ENCODE measurements around the gene ITGB5. TPM values are rescaled to one million over a fixed set of nuclear protein-coding genes. Genes with fewer than 3 reads are reported as not detected.

The ITGB5 gene
- total RNA-seq, 2 experiments from 2014 or later = 0.47 to 0.85 TPM

DNA sequence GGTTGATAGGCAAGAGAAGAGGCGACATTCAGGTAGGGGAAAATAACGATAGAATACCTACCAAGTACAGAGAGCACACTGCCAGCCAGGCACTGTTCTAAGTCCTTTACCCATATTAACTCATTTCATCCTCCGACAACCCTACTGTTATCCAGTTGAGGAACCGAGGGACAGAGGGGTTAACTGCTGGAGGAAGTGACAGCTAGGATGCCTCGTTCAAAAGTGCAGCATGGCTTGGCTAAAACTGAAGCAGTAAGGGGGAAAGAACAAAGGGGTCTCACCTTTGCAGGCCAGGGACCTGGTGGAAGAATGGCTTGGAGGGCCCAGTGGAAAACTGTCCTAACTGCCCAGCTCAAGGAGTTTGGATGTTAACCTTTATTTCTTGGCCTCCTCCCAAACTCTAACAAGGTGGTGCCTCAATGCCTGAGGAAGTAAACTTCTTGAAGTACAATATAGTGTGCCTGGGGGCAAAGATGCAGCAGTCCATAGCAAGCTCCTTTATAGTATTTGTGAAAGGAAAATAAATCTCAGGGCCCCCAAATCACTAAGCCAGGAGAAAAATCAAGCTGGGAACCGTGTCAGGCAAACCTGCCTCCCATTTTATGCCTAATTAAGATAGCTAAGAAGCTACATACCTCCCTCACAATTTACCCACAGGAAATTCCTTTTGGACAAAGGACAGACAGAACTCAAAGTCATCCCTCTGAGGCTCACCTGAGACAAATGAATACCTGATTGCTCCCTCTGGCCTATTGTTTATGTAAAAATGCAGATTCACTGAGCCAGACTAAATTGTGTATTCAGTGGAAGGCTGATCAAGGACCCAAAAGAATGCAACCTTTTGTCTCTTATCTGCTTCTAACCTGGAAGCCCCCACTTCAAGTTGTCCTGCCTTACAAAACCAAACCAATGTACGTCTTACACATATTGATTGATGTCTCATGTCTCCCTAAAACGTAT, 1.6 kb upstream of the ITGB5 start:
- TF ChIP-seq, protein P1, sequence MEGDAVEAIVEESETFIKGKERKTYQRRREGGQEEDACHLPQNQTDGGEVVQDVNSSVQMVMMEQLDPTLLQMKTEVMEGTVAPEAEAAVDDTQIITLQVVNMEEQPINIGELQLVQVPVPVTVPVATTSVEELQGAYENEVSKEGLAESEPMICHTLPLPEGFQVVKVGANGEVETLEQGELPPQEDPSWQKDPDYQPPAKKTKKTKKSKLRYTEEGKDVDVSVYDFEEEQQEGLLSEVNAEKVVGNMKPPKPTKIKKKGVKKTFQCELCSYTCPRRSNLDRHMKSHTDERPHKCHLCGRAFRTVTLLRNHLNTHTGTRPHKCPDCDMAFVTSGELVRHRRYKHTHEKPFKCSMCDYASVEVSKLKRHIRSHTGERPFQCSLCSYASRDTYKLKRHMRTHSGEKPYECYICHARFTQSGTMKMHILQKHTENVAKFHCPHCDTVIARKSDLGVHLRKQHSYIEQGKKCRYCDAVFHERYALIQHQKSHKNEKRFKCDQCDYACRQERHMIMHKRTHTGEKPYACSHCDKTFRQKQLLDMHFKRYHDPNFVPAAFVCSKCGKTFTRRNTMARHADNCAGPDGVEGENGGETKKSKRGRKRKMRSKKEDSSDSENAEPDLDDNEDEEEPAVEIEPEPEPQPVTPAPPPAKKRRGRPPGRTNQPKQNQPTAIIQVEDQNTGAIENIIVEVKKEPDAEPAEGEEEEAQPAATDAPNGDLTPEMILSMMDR (IDR thresholded peaks at IDR 0.05) = no peak
- H3K4me1 Mint-ChIP-seq (ENCODE audit: low read depth) = peaks cover 4% of the 10 kb centered on the region
- POLR2A ChIA-PET = no interaction called here
- peaks cover 24 to 50% of the 10 kb centered on the region in 2 experiments for H3K27me3 ChIP-seq (ENCODE audit: control insufficient read depth in 1 of 2, insufficient read depth in 2 of 2, low read length in 2 of 2)
- H3K27me3 Mint-ChIP-seq = peaks cover 53% of the 10 kb centered on the region
- no peaks in the 10 kb centered on the region for H3K36me3 Mint-ChIP-seq (ENCODE audit: low read depth)
- H3K9me3 ChIP-seq (ENCODE audit: control insufficient read depth in 1 of 2, insufficient read depth in 1 of 2, low read length in 2 of 2) = no peaks in the 10 kb centered on the region
- CTCF ChIA-PET = no interaction called here
- no peak overlapping the region for H3K4me3 ChIP-seq (ENCODE audit: low read length)
- intact Hi-C loops (cut with DNase I, micrococcal nuclease) = no loop called here
- H3K4me1 ChIP-seq (ENCODE audit: insufficient read depth, low read length) = peaks cover 14% of the 10 kb centered on the region
- H3K27ac Mint-ChIP-seq = no peak overlapping the region
- H3K4me3 Mint-ChIP-seq = peak overlapping the region; percentile 73
- no peak overlapping the region for H3K27ac ChIP-seq (ENCODE audit: low read depth in 1 of 2, low read length in 2 of 2)
- DNase-seq (no peak), ATAC-seq (ENCODE audit: poor library complexity) (no peak)
- no peaks in the 10 kb centered on the region for H3K9me3 Mint-ChIP-seq
- H3K36me3 ChIP-seq (ENCODE audit: insufficient read depth, low read length) = no peaks in the 10 kb centered on the region

DNA sequence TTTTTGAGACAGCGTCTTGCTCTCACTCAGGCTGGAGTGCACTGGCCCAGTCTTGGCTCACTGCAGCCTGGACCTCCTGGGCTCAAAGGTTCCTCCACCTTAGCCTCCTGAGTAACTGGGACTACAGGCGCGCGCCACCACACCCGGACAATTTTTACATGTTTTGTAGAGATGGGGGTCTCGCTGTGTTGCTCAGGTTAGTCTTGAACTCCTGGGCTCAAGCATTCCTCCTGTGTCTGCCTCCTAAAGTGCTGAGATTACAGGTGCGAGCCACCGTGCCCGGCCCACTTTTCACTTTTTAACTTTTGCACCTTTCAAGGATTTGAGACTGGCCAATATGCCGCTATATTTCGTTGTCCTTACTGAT, 750 bp upstream of the ITGB5 start:
- peaks cover 58% of the 10 kb centered on the region for H3K27me3 Mint-ChIP-seq

DNA sequence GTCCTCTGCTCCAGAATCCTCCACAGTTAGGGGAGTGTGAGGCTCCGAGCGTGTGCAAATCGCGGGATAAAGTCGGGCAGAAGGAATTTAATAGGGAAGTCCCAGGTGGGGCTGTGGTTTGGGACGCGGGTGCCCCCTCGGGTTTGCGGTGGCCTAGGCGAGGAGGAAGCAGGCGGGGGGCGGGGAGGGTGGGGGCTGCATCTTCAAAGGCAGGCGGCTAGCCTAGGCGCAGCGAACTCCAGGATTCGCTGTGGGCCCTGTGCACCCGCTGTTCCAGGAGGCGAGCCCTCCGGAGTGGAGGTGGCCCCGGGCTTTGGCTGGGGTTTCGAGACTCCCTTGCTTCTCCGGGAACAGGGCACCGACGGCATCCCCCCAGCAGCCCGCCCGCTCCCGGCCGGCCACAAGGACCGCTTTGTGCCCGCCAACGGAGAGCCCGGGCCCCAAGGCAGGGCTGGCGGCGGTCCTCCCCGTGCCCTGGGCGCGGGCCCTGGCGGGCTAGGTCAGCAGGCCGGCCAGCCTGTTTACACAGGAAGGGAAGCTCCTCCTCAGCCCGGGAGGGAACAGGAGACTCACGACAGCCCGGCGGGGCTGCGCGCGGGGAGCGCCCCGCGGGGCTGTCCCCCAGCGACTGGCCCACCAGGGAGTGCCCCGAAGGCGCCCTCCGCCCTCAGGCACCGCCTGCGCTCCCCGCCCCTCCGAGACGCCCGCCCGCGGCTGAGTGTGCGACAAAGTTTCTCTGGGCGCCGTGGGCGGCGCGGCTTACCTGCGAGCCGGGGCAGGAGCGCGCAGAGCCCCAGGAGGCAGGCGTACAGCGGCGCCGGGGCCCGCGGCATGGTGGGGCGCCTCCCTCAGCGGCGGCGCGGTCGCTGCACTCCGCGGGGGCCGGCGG, 753 bp downstream of the ITGB5 start:
- CTCF ChIA-PET = no interaction called here
- POLR2A ChIA-PET = interaction anchor here (1.8 kb wide), 1 partner anchor 51 kb away, joined by 4 read pairs; no protein-coding TSS in a partner anchor
- Mint-ChIP-seq H3K27ac (no peak overlapping the region), H3K9me3 (no peaks in the 10 kb centered on the region), H3K4me1 (ENCODE audit: low read depth) (peaks cover 4% of the 10 kb centered on the region), H3K36me3 (ENCODE audit: low read depth) (no peaks in the 10 kb centered on the region), H3K4me3 (peak overlapping the region; percentile 81), H3K27me3 (peaks cover 68% of the 10 kb centered on the region)
- intact Hi-C loops (cut with DNase I, micrococcal nuclease) = no loop called here
- peaks cover 14% of the 10 kb centered on the region for H3K4me1 ChIP-seq (ENCODE audit: insufficient read depth, low read length)
- H3K36me3 ChIP-seq (ENCODE audit: insufficient read depth, low read length) = no peaks in the 10 kb centered on the region
- DNase-seq (peak in 5 of 14 experiments; percentile 3 to 47 (median 20)), ATAC-seq (ENCODE audit: poor library complexity) (peak; percentile 65)
- H3K9me3 ChIP-seq (ENCODE audit: control insufficient read depth in 1 of 2, insufficient read depth in 1 of 2, low read length in 2 of 2) = no peaks in the 10 kb centered on the region
- peaks cover 30 to 52% of the 10 kb centered on the region in 2 experiments for H3K27me3 ChIP-seq (ENCODE audit: control insufficient read depth in 1 of 2, insufficient read depth in 2 of 2, low read length in 2 of 2)
- TF ChIP-seq, protein P1 (IDR thresholded peaks at IDR 0.05) = no peak
- H3K27ac ChIP-seq (ENCODE audit: low read depth in 1 of 2, low read length in 2 of 2) = no peak overlapping the region
- H3K4me3 ChIP-seq (ENCODE audit: low read length) = peak overlapping the region; percentile 7

More for the DNA sequence above, 750 bp upstream of the ITGB5 start:
- H3K27ac Mint-ChIP-seq = no peak overlapping the region
- H3K4me1 ChIP-seq (ENCODE audit: insufficient read depth, low read length) = peaks cover 14% of the 10 kb centered on the region
- H3K9me3 Mint-ChIP-seq = no peaks in the 10 kb centered on the region
- peaks cover 24 to 52% of the 10 kb centered on the region in 2 experiments for H3K27me3 ChIP-seq (ENCODE audit: control insufficient read depth in 1 of 2, insufficient read depth in 2 of 2, low read length in 2 of 2)
- DNase-seq (no peak), ATAC-seq (ENCODE audit: poor library complexity) (no peak)
- no peaks in the 10 kb centered on the region for H3K9me3 ChIP-seq (ENCODE audit: control insufficient read depth in 1 of 2, insufficient read depth in 1 of 2, low read length in 2 of 2)
- ChIA-PET CTCF (no interaction called here), POLR2A (interaction anchor here (1.8 kb wide), 1 partner anchor 52 kb away, joined by 4 read pairs; no protein-coding TSS in a partner anchor)
- intact Hi-C loops (cut with DNase I, micrococcal nuclease) = no loop called here
- peak overlapping the region; percentile 56 for H3K4me3 ChIP-seq (ENCODE audit: low read length)
- no peaks in the 10 kb centered on the region for H3K36me3 ChIP-seq (ENCODE audit: insufficient read depth, low read length)
- TF ChIP-seq, protein P1 (IDR thresholded peaks at IDR 0.05) = no peak
- peaks cover 4% of the 10 kb centered on the region for H3K4me1 Mint-ChIP-seq (ENCODE audit: low read depth)
- no peak overlapping the region for H3K27ac ChIP-seq (ENCODE audit: low read depth in 1 of 2, low read length in 2 of 2)
- peak overlapping the region; percentile 73 for H3K4me3 Mint-ChIP-seq
- H3K36me3 Mint-ChIP-seq (ENCODE audit: low read depth) = no peaks in the 10 kb centered on the region

Measured in CD4-positive, alpha-beta T cell (primary cell).